ENCODE data around the gene JAZF1.

- TF ChIP-seq RNF2 (IDR thresholded peaks at IDR 0.05) (no peak), CTCF (IDR thresholded peaks at IDR 0.05 in 2 of 3, conservative IDR thresholded peaks at IDR 0.05 in 1 of 3; ENCODE audit: insufficient read depth in 2 of 3, low read depth in 1 of 3, low read length in 3 of 3) (no peak), SAFB2 (IDR thresholded peaks at IDR 0.05; ENCODE audit: borderline replicate concordance, low read depth, low read length, severe bottlenecking) (no peak), GMEB1 (CRISPR knock-in tag; IDR thresholded peaks at IDR 0.05) (no peak), TAF1 (IDR thresholded peaks at IDR 0.05; ENCODE audit: control insufficient read depth, extremely low read depth, insufficient read depth, low read length, severe bottlenecking) (no peak), CEBPB (tag; IDR thresholded peaks at IDR 0.05) (no peak), MAZ (CRISPR knock-in tag; conservative IDR thresholded peaks at IDR 0.05 in 1 of 2, IDR thresholded peaks at IDR 0.05 in 1 of 2) (no peak)
- TF ChIP-seq, protein P1, sequence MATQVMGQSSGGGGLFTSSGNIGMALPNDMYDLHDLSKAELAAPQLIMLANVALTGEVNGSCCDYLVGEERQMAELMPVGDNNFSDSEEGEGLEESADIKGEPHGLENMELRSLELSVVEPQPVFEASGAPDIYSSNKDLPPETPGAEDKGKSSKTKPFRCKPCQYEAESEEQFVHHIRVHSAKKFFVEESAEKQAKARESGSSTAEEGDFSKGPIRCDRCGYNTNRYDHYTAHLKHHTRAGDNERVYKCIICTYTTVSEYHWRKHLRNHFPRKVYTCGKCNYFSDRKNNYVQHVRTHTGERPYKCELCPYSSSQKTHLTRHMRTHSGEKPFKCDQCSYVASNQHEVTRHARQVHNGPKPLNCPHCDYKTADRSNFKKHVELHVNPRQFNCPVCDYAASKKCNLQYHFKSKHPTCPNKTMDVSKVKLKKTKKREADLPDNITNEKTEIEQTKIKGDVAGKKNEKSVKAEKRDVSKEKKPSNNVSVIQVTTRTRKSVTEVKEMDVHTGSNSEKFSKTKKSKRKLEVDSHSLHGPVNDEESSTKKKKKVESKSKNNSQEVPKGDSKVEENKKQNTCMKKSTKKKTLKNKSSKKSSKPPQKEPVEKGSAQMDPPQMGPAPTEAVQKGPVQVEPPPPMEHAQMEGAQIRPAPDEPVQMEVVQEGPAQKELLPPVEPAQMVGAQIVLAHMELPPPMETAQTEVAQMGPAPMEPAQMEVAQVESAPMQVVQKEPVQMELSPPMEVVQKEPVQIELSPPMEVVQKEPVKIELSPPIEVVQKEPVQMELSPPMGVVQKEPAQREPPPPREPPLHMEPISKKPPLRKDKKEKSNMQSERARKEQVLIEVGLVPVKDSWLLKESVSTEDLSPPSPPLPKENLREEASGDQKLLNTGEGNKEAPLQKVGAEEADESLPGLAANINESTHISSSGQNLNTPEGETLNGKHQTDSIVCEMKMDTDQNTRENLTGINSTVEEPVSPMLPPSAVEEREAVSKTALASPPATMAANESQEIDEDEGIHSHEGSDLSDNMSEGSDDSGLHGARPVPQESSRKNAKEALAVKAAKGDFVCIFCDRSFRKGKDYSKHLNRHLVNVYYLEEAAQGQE (IDR thresholded peaks at IDR 0.05; ENCODE audit: borderline replicate concordance) = no peak
- TF ChIP-seq, protein P1 (CRISPR knock-in tag; IDR thresholded peaks at IDR 0.05; ENCODE audit: low read depth) = no peak
- TF ChIP-seq, protein P2, sequence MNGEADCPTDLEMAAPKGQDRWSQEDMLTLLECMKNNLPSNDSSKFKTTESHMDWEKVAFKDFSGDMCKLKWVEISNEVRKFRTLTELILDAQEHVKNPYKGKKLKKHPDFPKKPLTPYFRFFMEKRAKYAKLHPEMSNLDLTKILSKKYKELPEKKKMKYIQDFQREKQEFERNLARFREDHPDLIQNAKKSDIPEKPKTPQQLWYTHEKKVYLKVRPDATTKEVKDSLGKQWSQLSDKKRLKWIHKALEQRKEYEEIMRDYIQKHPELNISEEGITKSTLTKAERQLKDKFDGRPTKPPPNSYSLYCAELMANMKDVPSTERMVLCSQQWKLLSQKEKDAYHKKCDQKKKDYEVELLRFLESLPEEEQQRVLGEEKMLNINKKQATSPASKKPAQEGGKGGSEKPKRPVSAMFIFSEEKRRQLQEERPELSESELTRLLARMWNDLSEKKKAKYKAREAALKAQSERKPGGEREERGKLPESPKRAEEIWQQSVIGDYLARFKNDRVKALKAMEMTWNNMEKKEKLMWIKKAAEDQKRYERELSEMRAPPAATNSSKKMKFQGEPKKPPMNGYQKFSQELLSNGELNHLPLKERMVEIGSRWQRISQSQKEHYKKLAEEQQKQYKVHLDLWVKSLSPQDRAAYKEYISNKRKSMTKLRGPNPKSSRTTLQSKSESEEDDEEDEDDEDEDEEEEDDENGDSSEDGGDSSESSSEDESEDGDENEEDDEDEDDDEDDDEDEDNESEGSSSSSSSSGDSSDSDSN (IDR thresholded peaks at IDR 0.05; ENCODE audit: borderline replicate concordance in 1 of 2, low read depth in 2 of 2, low read length in 2 of 2) = no peak
Observed at GRCh38 chr7:28178599-28178998, 2.0 kb downstream of the JAZF1 start.

Data from K562 (cell line).